HFFc6 (cell line): ENCODE results near the gene OCA2. TPM values are rescaled to one million over a fixed set of nuclear protein-coding genes. Genes with fewer than 3 reads are reported as not detected.

Experiments
- DNase-seq: peaks from one replicate; pipeline ENCODE4 v3.0.0-alpha.2; 2018
- H3K27ac Mint-ChIP-seq: 2 replicates; pipeline ENCODE4 v1.8.0; 2020; ENCODE audit warnings: mild to moderate bottlenecking, mixed read lengths
- H3K27me3 Mint-ChIP-seq: 2 replicates; pipeline ENCODE4 v1.8.0; 2021; ENCODE audit warnings: mild to moderate bottlenecking, moderate library complexity, mixed read lengths; ENCODE audit not compliant: insufficient read depth
- H3K36me3 Mint-ChIP-seq: 2 replicates; pipeline ENCODE4 v1.8.0; 2021; ENCODE audit warnings: low read depth, mixed read lengths
- H3K4me1 Mint-ChIP-seq: 2 replicates; pipeline ENCODE4 v1.8.0; 2020; ENCODE audit warnings: low read depth, mixed read lengths
- H3K4me3 Mint-ChIP-seq: 2 replicates; pipeline ENCODE4 v1.8.0; 2020; ENCODE audit warnings: mild to moderate bottlenecking, moderate library complexity, mixed read lengths
- H3K9me3 Mint-ChIP-seq: 2 replicates; pipeline ENCODE4 v1.8.0; 2020; ENCODE audit warnings: mild to moderate bottlenecking, mixed read lengths
- total RNA-seq, 6 experiments: library from RNA; stranded (reverse); fragmentation: NEBNext Ultra II Directional; extraction: Animal tissue kit (Norgen Biotek cat#: 25700); gene quantifications; 2 replicates in 1 of 6; 3 replicates in 5 of 6; pipeline ENCODE4 v1.2.3, GENCODE V29; 2021
- TF ChIP-seq, protein P1 (sequence below): fragments of 200-600 bp; sonication (generic); IDR thresholded peaks from 2 replicates; pipeline ENCODE4 v1.5.0; 2021; ENCODE audit warnings: antibody characterized with exemption, mild to moderate bottlenecking

Gene OCA2
- total RNA-seq, 6 experiments from 2014 or later, result not detected

DNA sequence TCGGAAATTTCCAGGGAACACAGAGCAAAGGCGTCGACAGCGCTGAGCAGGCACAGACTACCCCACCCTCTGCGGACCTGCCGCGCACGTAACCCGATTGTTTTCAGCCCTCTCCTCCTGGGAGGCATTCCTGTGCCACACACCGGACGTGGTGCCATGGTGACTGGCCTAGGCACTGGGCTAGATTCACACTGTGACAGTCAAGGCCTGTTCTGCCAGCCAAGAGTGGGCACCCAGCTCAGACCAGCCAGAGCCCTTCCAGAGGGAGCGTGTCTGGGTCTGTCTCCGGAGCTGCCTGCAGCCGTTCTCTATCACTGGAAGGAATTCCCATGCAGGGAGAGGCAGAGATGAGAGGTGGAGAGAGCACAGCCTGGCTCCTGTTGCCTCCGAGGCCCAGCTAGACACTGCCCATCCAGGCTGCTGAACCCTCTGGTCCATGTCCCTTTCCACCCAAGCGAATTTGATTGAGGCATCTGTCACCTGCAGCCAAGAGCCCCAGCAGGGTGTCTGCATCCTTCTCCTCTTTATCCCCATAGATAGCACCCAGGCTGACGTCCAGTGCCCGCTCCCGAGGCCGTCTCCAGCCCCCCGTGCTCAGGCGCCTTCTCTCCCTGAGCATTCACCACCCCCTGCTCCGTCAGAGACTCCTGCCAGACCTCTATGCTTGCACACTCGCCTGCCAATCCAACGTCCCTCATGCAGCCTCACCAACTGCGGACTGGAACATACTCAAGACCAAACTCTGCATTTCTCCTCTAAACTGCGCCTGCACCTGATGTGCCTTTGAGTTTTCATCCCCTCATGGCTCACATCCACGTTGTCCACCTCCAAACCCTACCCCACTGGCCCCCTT, 267.5 kb downstream of the OCA2 start:
- Mint-ChIP-seq H3K4me3 (no peak overlapping the region), H3K9me3 (peaks cover 34% of the 10 kb centered on the region; the same call in 1 of the 2 replicates), H3K27ac (no peak overlapping the region), H3K27me3 (peaks cover 1% of the 10 kb centered on the region), H3K4me1 (peaks cover 9% of the 10 kb centered on the region; the same call in 1 of the 2 replicates), H3K36me3 (no peaks in the 10 kb centered on the region)
- TF ChIP-seq, protein P1, sequence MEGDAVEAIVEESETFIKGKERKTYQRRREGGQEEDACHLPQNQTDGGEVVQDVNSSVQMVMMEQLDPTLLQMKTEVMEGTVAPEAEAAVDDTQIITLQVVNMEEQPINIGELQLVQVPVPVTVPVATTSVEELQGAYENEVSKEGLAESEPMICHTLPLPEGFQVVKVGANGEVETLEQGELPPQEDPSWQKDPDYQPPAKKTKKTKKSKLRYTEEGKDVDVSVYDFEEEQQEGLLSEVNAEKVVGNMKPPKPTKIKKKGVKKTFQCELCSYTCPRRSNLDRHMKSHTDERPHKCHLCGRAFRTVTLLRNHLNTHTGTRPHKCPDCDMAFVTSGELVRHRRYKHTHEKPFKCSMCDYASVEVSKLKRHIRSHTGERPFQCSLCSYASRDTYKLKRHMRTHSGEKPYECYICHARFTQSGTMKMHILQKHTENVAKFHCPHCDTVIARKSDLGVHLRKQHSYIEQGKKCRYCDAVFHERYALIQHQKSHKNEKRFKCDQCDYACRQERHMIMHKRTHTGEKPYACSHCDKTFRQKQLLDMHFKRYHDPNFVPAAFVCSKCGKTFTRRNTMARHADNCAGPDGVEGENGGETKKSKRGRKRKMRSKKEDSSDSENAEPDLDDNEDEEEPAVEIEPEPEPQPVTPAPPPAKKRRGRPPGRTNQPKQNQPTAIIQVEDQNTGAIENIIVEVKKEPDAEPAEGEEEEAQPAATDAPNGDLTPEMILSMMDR, result no peak
- no peak for DNase-seq

DNA sequence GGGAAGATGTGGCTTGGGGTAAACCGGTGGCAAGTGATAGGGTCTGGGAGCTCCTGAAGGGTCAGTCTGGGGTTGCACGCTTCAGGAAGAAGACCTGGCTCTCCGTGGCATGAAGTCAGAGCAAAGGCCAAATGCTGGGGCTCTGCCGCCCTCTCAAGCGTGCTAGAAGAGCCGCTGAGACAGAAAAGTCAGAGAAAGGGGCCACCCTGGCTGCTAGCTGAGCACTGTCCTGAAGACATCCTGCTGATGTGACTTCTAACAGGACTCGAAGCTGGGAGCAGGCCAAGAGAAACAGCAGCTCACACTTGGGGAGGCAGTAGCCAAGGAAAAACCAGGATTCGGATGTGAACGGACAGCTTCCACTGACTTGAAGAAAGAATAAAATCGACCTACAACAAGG, 270.4 kb downstream of the OCA2 start:
- TF ChIP-seq, protein P1, result no peak
- peaks cover 21% of the 10 kb centered on the region; the same call in 1 of the 2 replicates for H3K9me3 Mint-ChIP-seq
- no peaks in the 10 kb centered on the region for H3K36me3 Mint-ChIP-seq
- H3K4me1 Mint-ChIP-seq, result peaks cover 14% of the 10 kb centered on the region; the same call in 1 of the 2 replicates
- no peak for DNase-seq
- peaks cover 1% of the 10 kb centered on the region for H3K27me3 Mint-ChIP-seq
- no peak overlapping the region for H3K4me3 Mint-ChIP-seq
- H3K27ac Mint-ChIP-seq, result no peak overlapping the region

GRCh38 chr15:27826902-27827714, 272.0 kb downstream of the OCA2 start:
- peak overlapping the region; percentile 68; the same call in 1 of the 2 replicates for H3K27ac Mint-ChIP-seq
- TF ChIP-seq, protein P1, result no peak
- no peak for DNase-seq
- H3K9me3 Mint-ChIP-seq, result peaks cover 10% of the 10 kb centered on the region; the same call in 1 of the 2 replicates
- peak overlapping the region; percentile 55; the same call in 1 of the 2 replicates for H3K4me3 Mint-ChIP-seq
- H3K27me3 Mint-ChIP-seq, result peaks cover 1% of the 10 kb centered on the region
- H3K4me1 Mint-ChIP-seq, result peaks cover 14% of the 10 kb centered on the region; the same call in 1 of the 2 replicates
- H3K36me3 Mint-ChIP-seq, result no peaks in the 10 kb centered on the region

DNA sequence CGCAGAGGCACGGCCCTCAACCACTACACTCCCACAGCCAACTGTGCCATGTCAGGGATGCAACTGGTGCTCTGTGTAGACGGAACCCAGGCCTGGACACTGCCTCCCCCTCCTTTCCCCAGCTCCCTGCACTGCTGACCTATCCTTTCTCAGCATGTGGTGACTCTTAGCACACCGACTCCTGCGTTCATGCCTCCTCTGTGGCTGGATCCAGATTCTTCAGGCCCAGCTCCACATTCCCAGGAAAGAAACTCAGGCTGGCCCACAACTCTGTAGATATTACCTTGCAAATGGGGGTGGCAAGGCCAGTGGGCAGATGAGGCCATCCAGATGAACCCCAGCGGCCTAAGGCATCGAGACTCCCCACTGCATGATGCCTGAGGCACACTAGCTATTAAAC, 272.7 kb downstream of the OCA2 start:
- TF ChIP-seq, protein P1, result no peak
- peak overlapping the region; percentile 68; the same call in 1 of the 2 replicates for H3K27ac Mint-ChIP-seq
- peaks cover 14% of the 10 kb centered on the region; the same call in 1 of the 2 replicates for H3K4me1 Mint-ChIP-seq
- peaks cover 1% of the 10 kb centered on the region for H3K27me3 Mint-ChIP-seq
- DNase-seq, result no peak
- no peak overlapping the region; the same call in 1 of the 2 replicates for H3K4me3 Mint-ChIP-seq
- peaks cover 5% of the 10 kb centered on the region; the same call in 1 of the 2 replicates for H3K9me3 Mint-ChIP-seq
- H3K36me3 Mint-ChIP-seq, result no peaks in the 10 kb centered on the region

GRCh38 chr15:27824841-27825422, 274.2 kb downstream of the OCA2 start:
- Mint-ChIP-seq H3K27me3 (peaks cover 1% of the 10 kb centered on the region), H3K27ac (no peak overlapping the region), H3K36me3 (no peaks in the 10 kb centered on the region), H3K9me3 (peaks cover 10% of the 10 kb centered on the region; the same call in 1 of the 2 replicates), H3K4me3 (no peak overlapping the region), H3K4me1 (peaks cover 19% of the 10 kb centered on the region; the same call in 1 of the 2 replicates)
- DNase-seq, result no peak
- TF ChIP-seq, protein P1, result no peak
